ENCODE data around the gene EPO. TPM values are rescaled to one million over a fixed set of nuclear protein-coding genes. Genes with fewer than 3 reads are reported as not detected.

Gene EPO
- total RNA-seq, 3 donors from 2014 or later: not detected

DNA sequence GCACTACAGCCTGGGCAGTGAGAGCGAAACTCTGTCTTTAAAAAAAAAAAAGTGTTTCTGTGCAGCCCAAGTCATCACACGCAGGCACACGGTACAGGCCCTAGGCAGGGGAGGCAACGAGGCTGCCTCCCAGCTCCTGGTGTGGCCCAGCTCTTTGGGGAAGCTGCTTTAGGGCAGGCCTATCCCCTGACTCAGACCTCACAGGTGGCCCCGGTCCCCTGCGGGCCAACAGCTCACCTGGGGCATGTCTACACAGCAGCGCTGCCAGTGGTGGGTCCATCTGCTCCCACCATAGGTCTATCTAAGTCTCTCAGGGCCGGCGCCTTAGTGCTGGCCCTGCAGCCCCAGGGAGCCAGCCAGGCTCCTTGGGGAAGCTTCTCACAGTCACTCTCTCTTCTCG, 44.6 kb downstream of the EPO start:
- TF ChIP-seq CTCF (IDR thresholded peaks at IDR 0.05): no peak
- ATAC-seq: no peak
- no peaks in the 10 kb centered on the region for H3K36me3 ChIP-seq (ENCODE audit: low read depth)
- no peak overlapping the region for H3K4me3 ChIP-seq
- no peak for DNase-seq
- intact Hi-C loops (cut with DNase I, micrococcal nuclease): no loop called here
- H3K9me3 ChIP-seq: no peaks in the 10 kb centered on the region
- no peaks in the 10 kb centered on the region for H3K4me1 ChIP-seq (ENCODE audit: low read depth)

DNA sequence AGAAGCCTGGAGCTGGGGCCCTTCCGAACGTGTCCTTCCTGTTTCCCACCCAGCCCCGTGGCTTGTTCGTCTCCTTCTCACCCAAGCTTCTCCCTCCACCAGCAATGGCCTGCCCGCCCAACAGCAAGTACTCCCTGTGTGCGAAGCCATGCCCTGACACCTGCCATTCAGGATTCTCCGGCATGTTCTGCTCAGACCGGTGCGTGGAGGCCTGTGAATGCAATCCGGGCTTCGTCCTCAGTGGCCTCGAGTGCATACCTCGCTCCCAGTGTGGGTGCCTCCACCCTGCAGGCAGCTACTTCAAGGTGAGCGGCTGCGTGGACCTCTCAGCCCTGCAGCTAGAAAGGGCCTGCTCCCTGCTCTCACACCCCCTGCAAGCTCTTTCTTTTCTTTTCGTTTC, 45.0 kb downstream of the EPO start:
- no peak for DNase-seq
- intact Hi-C loops (cut with DNase I, micrococcal nuclease): no loop called here
- Histone ChIP-seq H3K9me3 (no peaks in the 10 kb centered on the region), H3K4me3 (no peak overlapping the region), H3K36me3 (ENCODE audit: low read depth) (no peaks in the 10 kb centered on the region), H3K4me1 (ENCODE audit: low read depth) (no peaks in the 10 kb centered on the region)
- TF ChIP-seq CTCF (IDR thresholded peaks at IDR 0.05): no peak
- ATAC-seq: no peak

DNA sequence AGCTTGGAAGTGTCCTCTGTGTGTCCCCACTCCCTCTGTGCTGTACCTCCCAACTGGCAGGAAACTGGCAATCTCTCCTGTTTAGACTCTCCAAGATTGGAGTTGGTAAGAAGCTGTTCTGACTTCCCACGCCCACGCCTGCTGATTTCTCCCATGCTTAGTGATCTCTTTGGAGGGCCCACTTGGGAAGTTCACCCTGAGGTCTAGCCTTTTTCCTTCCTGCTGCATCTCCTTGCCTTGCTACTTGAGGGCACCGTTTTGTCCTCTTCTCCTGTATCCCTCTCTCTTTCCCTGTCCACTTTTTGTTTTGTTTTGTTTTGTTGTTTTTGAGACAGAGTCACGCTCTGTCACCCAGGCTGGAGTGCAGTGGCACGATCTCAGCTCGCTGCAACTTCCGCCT, 48.5 kb downstream of the EPO start:
- H3K36me3 ChIP-seq (ENCODE audit: low read depth): no peaks in the 10 kb centered on the region
- DNase-seq (no peak), ATAC-seq (no peak)
- H3K4me1 ChIP-seq (ENCODE audit: low read depth): no peaks in the 10 kb centered on the region
- intact Hi-C loops (cut with DNase I, micrococcal nuclease): no loop called here
- no peak overlapping the region for H3K4me3 ChIP-seq
- TF ChIP-seq CTCF (IDR thresholded peaks at IDR 0.05): no peak
- H3K9me3 ChIP-seq: no peaks in the 10 kb centered on the region

Other genes with a start within 250 kb of the EPO start
- gene TSC22D4, start 241.3 kb upstream of the EPO start, total RNA-seq: 10 to 100 TPM; 45.1 to 65.2 (median 64.8) TPM
- gene NYAP1, start 236.5 kb upstream of the EPO start, total RNA-seq: 1 to 10 TPM in 1 of 3 donors, under 1 TPM in 2; 0.23 to 2.8 (median 0.46) TPM
- 100 to 1,000 TPM in 1 of 3 donors, 10 to 100 TPM in 2; 56.5 to 113 (median 58.1) TPM for gene AGFG2, start 181.3 kb upstream of the EPO start, total RNA-seq
- gene SAP25, start 146.6 kb upstream of the EPO start, total RNA-seq: 1 to 10 TPM; 2.8 to 4.3 (median 3.5) TPM
- gene LRCH4, start 134.3 kb upstream of the EPO start, total RNA-seq: 10 to 100 TPM; 57.2 to 71.0 (median 63.9) TPM
- 1 to 10 TPM in 1 of 3 donors, under 1 TPM in 2; 0.48 to 1.1 (median 0.66) TPM for gene FBXO24, start 134.1 kb upstream of the EPO start, total RNA-seq
- 10 to 100 TPM in 2 of 3 donors, 1 to 10 TPM in 1; 6.1 to 47.9 (median 18.9) TPM for gene PCOLCE, start 118.1 kb upstream of the EPO start, total RNA-seq
- 10 to 100 TPM; 11.9 to 17.2 (median 14.4) TPM for gene MOSPD3, start 107.9 kb upstream of the EPO start, total RNA-seq
- 1 to 10 TPM in 2 of 3 donors, under 1 TPM in 1; 0.57 to 1.2 (median 1.1) TPM for gene TFR2, start 78.9 kb upstream of the EPO start, total RNA-seq
- 1 to 10 TPM in 1 of 3 donors, not detected in 2; 1.2 TPM for gene ACTL6B, start 64.0 kb upstream of the EPO start, total RNA-seq
- gene GNB2, start 46.7 kb upstream of the EPO start, total RNA-seq: 100 to 1,000 TPM; 197 to 257 (median 232) TPM
- gene GIGYF1, start 26.2 kb upstream of the EPO start, total RNA-seq: 10 to 100 TPM; 34.6 to 49.8 (median 48.1) TPM
- gene POP7, start 14.3 kb upstream of the EPO start, total RNA-seq: 10 to 100 TPM; 24.8 to 28.9 (median 26.8) TPM
- gene ZAN, start 13.1 kb downstream of the EPO start, total RNA-seq: not detected
- 10 to 100 TPM; 31.2 to 42.4 (median 38.9) TPM for gene EPHB4, start 107.1 kb downstream of the EPO start, total RNA-seq
- gene SLC12A9, start 132.2 kb downstream of the EPO start, total RNA-seq: 10 to 100 TPM; 27.9 to 34.0 (median 33.5) TPM
- gene TRIP6, start 146.9 kb downstream of the EPO start, total RNA-seq: 10 to 100 TPM; 27.8 to 42.7 (median 30.0) TPM
- 100 to 1,000 TPM; 112 to 129 (median 120) TPM for gene SRRT, start 154.6 kb downstream of the EPO start, total RNA-seq
- 1 to 10 TPM; 2.1 to 3.4 (median 3.0) TPM for gene UFSP1, start 169.2 kb downstream of the EPO start, total RNA-seq
- 10 to 100 TPM; 16.2 to 41.4 (median 20.9) TPM for gene ACHE, start 175.4 kb downstream of the EPO start, total RNA-seq
- gene MUC3A, start 229.1 kb downstream of the EPO start, total RNA-seq: 100 to 1,000 TPM in 2 of 3 donors, 10 to 100 TPM in 1; 57.6 to 184 (median 105) TPM
- 100 to 1,000 TPM; 357 to 848 (median 814) TPM for gene MUC12, start 249.1 kb downstream of the EPO start, total RNA-seq

All from mucosa of descending colon (tissue), 3 donors.